ENCODE measurements around the gene ZFAND4. TPM values are rescaled to one million over a fixed set of nuclear protein-coding genes. Genes with fewer than 3 reads are reported as not detected.

ZFAND4 gene
- total RNA-seq (ENCODE audit: low replicate concordance): 4.0 and 4.4 TPM in 2 replicates

GRCh38 chr10:45672181-45673073, at the start of gene ZFAND4:
Gene ZFAND4, minus strand, starts transcription at chr10:45672772. Its CDS starts 9,047 bp downstream, at chr10:45663725.

Other genes with a start within 250 kb of the ZFAND4 start
- gene WASHC2C, start 54.5 kb upstream of the ZFAND4 start, total RNA-seq (ENCODE audit: low replicate concordance): 35.6 and 137 TPM in 2 replicates
- 2.0 and 2.5 TPM in 2 replicates for gene AGAP4, start 174.7 kb upstream of the ZFAND4 start, total RNA-seq (ENCODE audit: low replicate concordance)